ENCODE data around the gene THSD7B.

The THSD7B gene

GRCh38 chr2:136727973-136728699, 37.2 kb upstream of the THSD7B start:
- TF ChIP-seq BACH2 (CRISPR knock-in tag; IDR thresholded peaks at IDR 0.05; ENCODE audit: borderline replicate concordance) (no peak), CSDC2 (CRISPR knock-in tag; IDR thresholded peaks at IDR 0.05) (no peak), ISL1 (CRISPR knock-in tag; IDR thresholded peaks at IDR 0.05) (no peak), TSHZ2 (CRISPR knock-in tag; IDR thresholded peaks at IDR 0.05) (no peak), GLIS3 (CRISPR knock-in tag; IDR thresholded peaks at IDR 0.05) (no peak), TCF4 (CRISPR knock-in tag; IDR thresholded peaks at IDR 0.05; ENCODE audit: borderline replicate concordance) (no peak), RARB (CRISPR knock-in tag; IDR thresholded peaks at IDR 0.05) (no peak), ZNF565 (CRISPR knock-in tag; conservative IDR thresholded peaks at IDR 0.05; ENCODE audit: low read depth) (no peak), ZFP30 (CRISPR knock-in tag; IDR thresholded peaks at IDR 0.05) (no peak), ZC3H10 (CRISPR knock-in tag; IDR thresholded peaks at IDR 0.05) (no peak), OSR1 (CRISPR knock-in tag; IDR thresholded peaks at IDR 0.05) (no peak), SNAI2 (CRISPR knock-in tag; IDR thresholded peaks at IDR 0.05) (no peak), ARNTL (CRISPR knock-in tag; IDR thresholded peaks at IDR 0.05; ENCODE audit: borderline replicate concordance, low read depth) (no peak), ESRRG (CRISPR knock-in tag; IDR thresholded peaks at IDR 0.05) (no peak), TOX (CRISPR knock-in tag; IDR thresholded peaks at IDR 0.05; ENCODE audit: borderline replicate concordance) (no peak), ZNF70 (CRISPR knock-in tag; IDR thresholded peaks at IDR 0.05) (no peak), POU6F1 (CRISPR knock-in tag; IDR thresholded peaks at IDR 0.05; ENCODE audit: borderline replicate concordance, low read depth) (no peak)
- ATAC-seq = no peak

- TF ChIP-seq ZNF565 (CRISPR knock-in tag; conservative IDR thresholded peaks at IDR 0.05; ENCODE audit: low read depth) = no peak
- no peak for TF ChIP-seq ZNF8 (CRISPR knock-in tag; IDR thresholded peaks at IDR 0.05)
- no peak for TF ChIP-seq CREB5 (CRISPR knock-in tag; IDR thresholded peaks at IDR 0.05; ENCODE audit: low read depth)
- no peak for TF ChIP-seq GLIS3 (CRISPR knock-in tag; IDR thresholded peaks at IDR 0.05)
- no peak for TF ChIP-seq ARNTL (CRISPR knock-in tag; IDR thresholded peaks at IDR 0.05; ENCODE audit: borderline replicate concordance, low read depth)
- no peak for ATAC-seq
These were observed 29.1 kb upstream of the THSD7B start for GRCh38 chr2:136736236-136736635.

GRCh38 chr2:136738044-136738443, 27.3 kb upstream of the THSD7B start:
- no peak for ATAC-seq
- TF ChIP-seq ZNF8 (CRISPR knock-in tag; IDR thresholded peaks at IDR 0.05) (no peak), RARB (CRISPR knock-in tag; IDR thresholded peaks at IDR 0.05) (no peak), SNAI2 (CRISPR knock-in tag; IDR thresholded peaks at IDR 0.05) (no peak), ZC3H10 (CRISPR knock-in tag; IDR thresholded peaks at IDR 0.05) (no peak), OSR1 (CRISPR knock-in tag; IDR thresholded peaks at IDR 0.05) (no peak)

- no peak for ATAC-seq
- TF ChIP-seq GLIS3 (CRISPR knock-in tag; IDR thresholded peaks at IDR 0.05) (no peak), ZNF70 (CRISPR knock-in tag; IDR thresholded peaks at IDR 0.05) (no peak), PATZ1 (CRISPR knock-in tag; IDR thresholded peaks at IDR 0.05; ENCODE audit: borderline replicate concordance) (no peak), PPARA (CRISPR knock-in tag; IDR thresholded peaks at IDR 0.05; ENCODE audit: borderline replicate concordance) (no peak), TCF4 (CRISPR knock-in tag; IDR thresholded peaks at IDR 0.05; ENCODE audit: borderline replicate concordance) (no peak), SNAI2 (CRISPR knock-in tag; IDR thresholded peaks at IDR 0.05) (no peak), CSRNP3 (CRISPR knock-in tag; IDR thresholded peaks at IDR 0.05) (no peak), ZFP3 (CRISPR knock-in tag; IDR thresholded peaks at IDR 0.05) (no peak), TSHZ2 (CRISPR knock-in tag; IDR thresholded peaks at IDR 0.05) (no peak), ARNTL (CRISPR knock-in tag; IDR thresholded peaks at IDR 0.05; ENCODE audit: borderline replicate concordance, low read depth) (no peak), RARB (CRISPR knock-in tag; IDR thresholded peaks at IDR 0.05) (no peak), ZNF8 (CRISPR knock-in tag; IDR thresholded peaks at IDR 0.05) (no peak), ISL1 (CRISPR knock-in tag; IDR thresholded peaks at IDR 0.05) (no peak), ZNF565 (CRISPR knock-in tag; conservative IDR thresholded peaks at IDR 0.05; ENCODE audit: low read depth) (no peak), TOX (CRISPR knock-in tag; IDR thresholded peaks at IDR 0.05; ENCODE audit: borderline replicate concordance) (no peak)
These were observed 23.9 kb upstream of the THSD7B start for GRCh38 chr2:136741471-136741870.

Measured in SK-N-SH treated with all-trans-retinoic acid at 6 μM for 48 hours (cell line).